Activated CD4-positive, alpha-beta T cell treated with anti-CD3 and anti-CD28 coated beads, Interleukin-10, Interleukin-2, amounts not matched to agents 100 ng/mL and 50 ng/mL, durations not matched to agents 16 hours and 8 hours (primary cell): ENCODE results near the gene RUVBL2.

ENCODE experiments used
- DNase-seq: peaks from one replicate; pipeline ENCODE4 v3.0.0-alpha.2; 2020

The RUVBL2 gene

GRCh38 chr19:48964205-48965039, 29.3 kb upstream of the RUVBL2 start:
- no peak for DNase-seq

GRCh38 chr19:48965040-48965805, 28.5 kb upstream of the RUVBL2 start, which contains the start of gene FTL:
Gene FTL (plus strand): TSS chr19:48965309. CDS start chr19:48965508, 199 bp downstream.
- DNase-seq = peak; percentile 98

DNA sequence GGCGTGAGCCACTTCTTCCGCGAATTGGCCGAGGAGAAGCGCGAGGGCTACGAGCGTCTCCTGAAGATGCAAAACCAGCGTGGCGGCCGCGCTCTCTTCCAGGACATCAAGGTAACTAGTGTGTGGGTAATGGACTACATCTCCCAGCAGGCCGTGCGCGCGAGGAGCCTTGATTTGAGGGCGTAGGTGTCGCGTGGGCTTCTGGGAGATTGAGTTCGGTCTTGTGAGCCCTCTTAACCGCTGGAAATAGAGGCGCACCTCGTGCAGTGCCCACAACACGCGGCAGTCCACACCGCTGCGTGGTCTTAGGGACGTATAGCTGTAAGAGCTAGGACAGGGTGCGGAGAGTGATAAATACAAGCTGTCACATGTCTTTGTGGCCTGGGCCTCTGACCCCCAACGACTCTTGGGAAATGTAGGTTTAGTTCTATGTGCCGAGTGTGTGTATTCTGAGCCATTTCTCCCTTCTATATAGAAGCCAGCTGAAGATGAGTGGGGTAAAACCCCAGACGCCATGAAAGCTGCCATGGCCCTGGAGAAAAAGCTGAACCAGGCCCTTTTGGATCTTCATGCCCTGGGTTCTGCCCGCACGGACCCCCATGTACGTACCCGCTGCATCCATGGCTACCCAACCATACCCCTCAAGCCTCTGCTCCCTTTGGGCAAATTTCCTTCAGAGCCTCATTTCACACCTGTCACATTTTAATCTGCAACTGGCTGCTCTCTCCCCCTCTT, 27.7 kb upstream of the RUVBL2 start:
- DNase-seq = peak; percentile 90

GRCh38 chr19:48966541-48967345, 26.9 kb upstream of the RUVBL2 start:
- DNase-seq = peak; percentile 23

DNA sequence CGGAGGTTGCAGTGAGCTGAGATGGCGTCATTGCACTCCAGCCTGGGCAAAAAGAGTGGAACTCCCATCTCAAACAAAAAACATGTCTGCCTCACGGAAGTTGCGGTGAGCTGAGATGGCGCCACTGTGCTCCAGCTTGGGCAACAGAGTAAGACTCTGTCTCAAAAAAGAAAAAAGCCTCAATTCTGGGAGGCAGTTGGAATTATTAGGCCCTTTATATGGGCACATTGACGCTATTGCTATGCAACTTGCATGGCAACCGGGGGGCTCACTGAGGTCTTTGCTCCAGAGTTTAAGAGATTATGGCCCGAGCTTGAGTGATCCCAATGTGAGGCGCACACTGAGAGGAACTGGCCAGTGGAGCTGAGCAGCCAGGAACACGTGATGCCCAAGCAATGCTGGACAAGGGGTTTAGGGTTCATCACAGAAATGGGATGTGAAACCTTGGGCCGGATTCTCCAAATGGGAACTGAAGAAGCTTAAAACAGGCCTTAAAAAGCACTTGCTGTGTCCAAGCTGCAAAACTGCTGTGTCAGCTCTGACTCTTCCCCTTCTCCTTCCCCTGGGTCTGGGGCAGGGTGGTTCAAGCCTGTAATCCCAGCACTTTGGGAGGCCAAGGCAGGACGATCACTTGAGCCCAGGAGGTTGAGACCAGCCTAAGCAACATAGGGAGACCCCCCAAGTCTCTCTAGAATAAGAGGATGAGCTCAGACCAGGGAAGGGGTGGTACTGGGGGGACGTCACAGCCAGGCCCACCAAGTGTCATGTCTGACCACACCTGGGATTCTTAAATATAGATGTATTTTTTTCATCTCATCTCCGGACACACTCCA, 26.1 kb upstream of the RUVBL2 start:
- DNase-seq = peak; percentile 37

DNA sequence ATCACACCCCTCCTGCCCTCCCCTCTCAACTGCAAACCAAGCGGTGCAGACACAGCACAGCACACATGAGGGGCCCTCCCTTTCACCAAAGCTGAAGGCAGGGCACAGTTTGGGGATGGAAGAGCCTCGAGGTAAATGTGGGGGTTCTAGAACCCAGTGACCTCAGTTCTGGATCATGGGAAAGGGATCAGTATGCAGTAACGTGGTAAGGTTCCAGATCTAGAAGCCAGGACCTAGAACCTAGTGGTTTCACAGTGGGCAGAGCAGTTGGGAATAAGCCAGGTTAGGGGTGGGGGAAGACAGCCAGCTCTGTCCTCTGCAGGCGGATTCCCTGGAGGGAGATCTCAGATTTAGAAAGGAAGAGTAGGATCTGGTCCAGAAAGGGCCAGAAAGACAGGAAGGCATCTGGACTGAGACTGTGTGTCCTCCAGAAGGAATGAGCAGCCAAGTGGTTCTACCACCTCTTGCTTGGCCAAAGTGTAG, 25.5 kb upstream of the RUVBL2 start:
- DNase-seq = no peak

GRCh38 chr19:48968813-48969218, 24.9 kb upstream of the RUVBL2 start:
- no peak for DNase-seq

GRCh38 chr19:48969276-48970138, 24.2 kb upstream of the RUVBL2 start:
- no peak for DNase-seq

GRCh38 chr19:48970139-48970766, 23.4 kb upstream of the RUVBL2 start:
- no peak for DNase-seq

GRCh38 chr19:48970923-48971395, 22.7 kb upstream of the RUVBL2 start:
- DNase-seq = peak; percentile 83

DNA sequence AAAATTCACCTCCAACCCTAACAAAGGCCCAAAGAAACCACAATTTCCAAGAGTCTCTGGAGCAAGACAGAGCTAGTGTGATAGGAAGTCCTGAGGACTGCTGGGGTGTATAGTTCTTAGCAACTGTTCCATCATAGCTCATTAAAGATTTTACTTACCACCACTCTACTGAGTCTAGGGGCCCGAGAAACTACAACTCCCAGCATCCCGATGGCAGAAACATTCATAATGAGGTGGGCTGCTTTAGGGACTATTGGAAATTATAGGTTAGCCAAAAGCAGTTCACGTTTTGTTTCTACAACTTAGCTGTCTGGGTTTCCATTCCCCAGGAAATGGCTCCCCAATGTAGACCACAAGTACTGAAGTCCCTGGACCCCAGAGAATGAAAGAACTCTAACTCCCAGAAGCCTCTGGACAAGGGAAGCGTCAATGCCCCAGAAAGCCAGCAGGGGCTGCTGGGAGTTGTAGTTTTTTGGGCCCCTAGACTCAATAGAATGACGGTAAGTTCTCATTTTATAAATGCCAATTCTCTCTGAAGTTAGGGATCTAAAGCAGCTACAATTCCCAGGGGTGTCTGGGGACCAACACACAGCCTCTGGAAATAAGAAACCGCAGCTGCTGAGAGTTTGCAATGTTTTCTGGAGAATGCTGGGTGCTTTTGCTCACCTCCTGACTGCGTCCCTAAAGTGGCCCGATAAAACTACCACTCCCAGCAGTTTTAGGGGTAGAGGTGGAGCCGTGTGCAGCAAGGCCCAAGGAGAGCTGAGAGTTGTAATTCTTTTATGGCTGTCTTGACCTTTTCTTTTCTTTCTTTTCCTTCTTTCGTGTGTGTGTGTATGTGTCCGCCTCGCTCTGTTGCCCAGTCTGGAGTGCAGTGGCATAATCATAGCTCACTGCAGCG, 17.5 kb upstream of the RUVBL2 start:
- peak; percentile 57 for DNase-seq

- DNase-seq = no peak
These were observed 16.6 kb upstream of the RUVBL2 start for GRCh38 chr19:48977061-48977460.

GRCh38 chr19:48982280-48982679, 11.4 kb upstream of the RUVBL2 start:
- no peak for DNase-seq

DNA sequence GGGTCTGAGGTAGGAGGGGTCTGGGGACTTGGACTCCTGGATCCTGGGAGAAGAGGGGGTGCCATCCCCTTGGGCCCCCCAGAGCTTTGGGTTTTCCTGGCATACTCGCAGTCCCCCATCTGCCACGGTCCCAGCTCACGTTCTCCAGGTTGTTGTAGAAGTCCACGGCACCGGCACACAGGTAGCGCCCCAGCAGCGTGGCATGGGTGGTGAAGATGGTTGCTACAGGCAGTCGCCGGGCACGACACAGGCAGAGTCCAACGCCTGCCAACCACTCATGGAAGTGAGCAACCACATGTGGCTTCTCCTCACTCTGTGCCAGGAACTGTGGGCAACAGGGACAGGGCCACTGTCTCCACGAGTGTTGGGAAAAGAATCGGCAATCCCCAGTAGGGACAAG, 8.0 kb upstream of the RUVBL2 start:
- no peak for DNase-seq

DNA sequence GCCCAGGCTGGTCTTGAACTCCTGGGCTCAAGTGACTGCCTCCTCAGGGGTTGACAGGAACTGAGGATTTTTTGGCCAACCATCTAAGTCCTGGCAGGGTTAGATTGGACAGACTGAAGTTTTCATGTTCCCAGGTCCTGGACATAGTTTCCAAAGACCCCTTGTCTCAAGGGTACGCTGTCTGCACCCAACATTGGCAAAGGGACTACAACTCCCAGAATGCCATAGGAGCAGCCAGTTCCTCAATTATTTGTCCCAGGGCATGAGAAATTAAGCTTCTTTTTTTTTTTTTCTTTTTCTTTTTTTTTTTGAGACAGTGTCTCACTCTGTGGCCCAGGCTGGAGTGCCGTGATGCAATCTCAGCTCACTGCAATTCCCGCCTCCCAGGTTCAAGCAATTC, 7.5 kb upstream of the RUVBL2 start:
- no peak for DNase-seq

DNA sequence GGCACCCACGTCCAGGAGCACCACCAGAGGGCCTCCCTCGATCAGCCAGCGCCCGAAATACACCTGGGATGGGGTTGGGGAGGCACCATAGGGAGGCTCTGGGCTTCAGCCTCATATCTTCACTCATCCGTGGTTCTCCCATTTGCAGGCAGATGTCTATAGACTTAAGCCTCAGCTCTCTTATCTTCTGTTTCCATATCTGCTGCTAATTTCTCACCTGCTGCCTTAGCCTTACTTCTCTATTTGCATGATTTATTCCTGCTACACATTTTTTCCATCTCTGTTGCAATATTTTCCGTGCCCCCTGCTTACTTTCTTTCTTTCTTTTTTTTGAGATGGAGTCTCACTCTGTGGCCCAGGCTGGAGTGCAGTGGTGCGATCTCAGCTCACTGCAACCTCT, 6.4 kb upstream of the RUVBL2 start:
- DNase-seq = no peak

- no peak for DNase-seq
These were observed 5.4 kb upstream of the RUVBL2 start for GRCh38 chr19:48988286-48988685.

GRCh38 chr19:48988860-48989259, 4.8 kb upstream of the RUVBL2 start:
- DNase-seq = no peak
